WTC11 (cell line): ENCODE measurements around the gene PCNX1. TPM values are rescaled to one million over a fixed set of nuclear protein-coding genes. Genes with fewer than 3 reads are reported as not detected.

Source experiments
- ATAC-seq: fragments of 200-7000 bp; cut with Tn5 transposase; 2 replicates; pipeline ENCODE4 v1.10.0; 2021; ENCODE audit warnings: mild to moderate bottlenecking, moderate library complexity
- CTCF ChIA-PET: fragments of 300-600 bp; sonication (Branson Sonifier 250); formaldehyde crosslinking; loops from one replicate; lab custom pipeline; 2021; ENCODE audit warnings: antibody characterized with exemption; lab: Charles Lee
- POLR2A ChIA-PET: fragments of 350-600 bp; sonication (Branson Sonifier 250); formaldehyde crosslinking; loops from one replicate; lab custom pipeline; 2021; ENCODE audit warnings: antibody characterized with exemption; lab: Charles Lee
- DNase-seq: peaks from one replicate; pipeline ENCODE4 v3.0.0; 2021; ENCODE audit warnings: low spot score
- H3K27ac Mint-ChIP-seq: 2 replicates; pipeline ENCODE4 v1.8.0; 2021; ENCODE audit warnings: mixed read lengths
- H3K27me3 Mint-ChIP-seq: 2 replicates; pipeline ENCODE4 v1.8.0; 2021; ENCODE audit warnings: low read depth, mild to moderate bottlenecking, moderate library complexity, mixed read lengths
- H3K36me3 Mint-ChIP-seq: 2 replicates; pipeline ENCODE4 v1.8.0; 2021; ENCODE audit warnings: mixed read lengths
- H3K4me1 Mint-ChIP-seq: 2 replicates; pipeline ENCODE4 v1.8.0; 2022; ENCODE audit warnings: mixed read lengths
- H3K4me3 Mint-ChIP-seq: 2 replicates; pipeline ENCODE4 v1.8.0; 2021; ENCODE audit warnings: mild to moderate bottlenecking, moderate library complexity, mixed read lengths
- H3K9me3 Mint-ChIP-seq: 2 replicates; pipeline ENCODE4 v1.8.0; 2021; ENCODE audit warnings: mixed read lengths
- ATF1 ChIP-seq: sonication (generic); formaldehyde crosslinking; IDR thresholded peaks from 2 replicates; pipeline ENCODE4 v1.8.1; 2023; ENCODE audit warnings: mild to moderate bottlenecking, moderate library complexity, missing genetic modification reagents
- ELF4 ChIP-seq: sonication (generic); formaldehyde crosslinking; IDR thresholded peaks from 2 replicates; pipeline ENCODE4 v1.8.1; 2022; ENCODE audit warnings: low read depth, mild to moderate bottlenecking, moderate library complexity, missing genetic modification reagents
- IRF2 ChIP-seq: sonication (generic); formaldehyde crosslinking; IDR thresholded peaks from 2 replicates; pipeline ENCODE4 v1.8.0; 2022; ENCODE audit warnings: low read depth, missing genetic modification reagents, borderline replicate concordance
- MYBL2 ChIP-seq: sonication (generic); formaldehyde crosslinking; IDR thresholded peaks from 2 replicates; pipeline ENCODE4 v1.8.1; 2023; ENCODE audit warnings: mild to moderate bottlenecking, moderate library complexity, missing genetic modification reagents
- NFE2L1 ChIP-seq: sonication (generic); formaldehyde crosslinking; IDR thresholded peaks from 2 replicates; pipeline ENCODE4 v1.8.1; 2023; ENCODE audit warnings: missing genetic modification reagents
- NFYB ChIP-seq: sonication (generic); formaldehyde crosslinking; conservative IDR thresholded peaks from 2 replicates; pipeline ENCODE4 v1.8.0; 2022; ENCODE audit warnings: low read depth, missing genetic modification reagents
- PRRX2 ChIP-seq: fragments of 250-450 bp; sonication (Bioruptor Pico); IDR thresholded peaks from 2 replicates; pipeline ENCODE4 v1.8.0; 2021; ENCODE audit warnings: mild to moderate bottlenecking
- RORB ChIP-seq: fragments of 250-450 bp; sonication (Bioruptor Pico); IDR thresholded peaks from 2 replicates; pipeline ENCODE4 v1.9.0; 2021; ENCODE audit warnings: mild to moderate bottlenecking
- TP53 ChIP-seq: sonication (generic); formaldehyde crosslinking; IDR thresholded peaks from 2 replicates; pipeline ENCODE4 v1.8.1; 2023; ENCODE audit warnings: mild to moderate bottlenecking, missing genetic modification reagents
- ZNF138 ChIP-seq: sonication (generic); formaldehyde crosslinking; conservative IDR thresholded peaks from 2 replicates; pipeline ENCODE4 v1.8.1; 2022; ENCODE audit warnings: mild to moderate bottlenecking, moderate library complexity, missing genetic modification reagents
- ZNF396 ChIP-seq: fragments of 250-450 bp; sonication (Bioruptor Pico); IDR thresholded peaks from 2 replicates; pipeline ENCODE4 v1.8.0; 2021; ENCODE audit warnings: mild to moderate bottlenecking, moderate library complexity, borderline replicate concordance
- ZNF671 ChIP-seq: fragments of 250-450 bp; sonication (Bioruptor Pico); IDR thresholded peaks from 2 replicates; pipeline ENCODE4 v1.8.0; 2021; ENCODE audit warnings: mild to moderate bottlenecking
- total RNA-seq: library from RNA; stranded (reverse); gene quantifications from 3 replicates; pipeline ENCODE4 v1.2.3, GENCODE V29; 2021
- TF ChIP-seq, protein P1 (sequence below): fragments of 250-450 bp; sonication (Bioruptor Pico); IDR thresholded peaks from 2 replicates; pipeline ENCODE4 v1.8.0; 2021; ENCODE audit warnings: mild to moderate bottlenecking
- TF ChIP-seq, protein P2 (sequence below): sonication (generic); formaldehyde crosslinking; IDR thresholded peaks from 2 replicates; pipeline ENCODE4 v1.8.0; 2022; ENCODE audit warnings: mild to moderate bottlenecking, missing genetic modification reagents
- TF ChIP-seq, protein P3 (sequence below): fragments of 250-450 bp; sonication (Bioruptor Pico); conservative IDR thresholded peaks from 2 replicates; pipeline ENCODE4 v1.9.0; 2021; ENCODE audit warnings: mild to moderate bottlenecking
- TF ChIP-seq, protein P4 (sequence below): fragments of 250-450 bp; sonication (Bioruptor Pico); IDR thresholded peaks from 2 replicates; pipeline ENCODE4 v2.1.2; 2022; ENCODE audit warnings: mild to moderate bottlenecking, moderate library complexity

Gene PCNX1
- total RNA-seq, 1 experiment from 2014 or later: 46.4 TPM

DNA sequence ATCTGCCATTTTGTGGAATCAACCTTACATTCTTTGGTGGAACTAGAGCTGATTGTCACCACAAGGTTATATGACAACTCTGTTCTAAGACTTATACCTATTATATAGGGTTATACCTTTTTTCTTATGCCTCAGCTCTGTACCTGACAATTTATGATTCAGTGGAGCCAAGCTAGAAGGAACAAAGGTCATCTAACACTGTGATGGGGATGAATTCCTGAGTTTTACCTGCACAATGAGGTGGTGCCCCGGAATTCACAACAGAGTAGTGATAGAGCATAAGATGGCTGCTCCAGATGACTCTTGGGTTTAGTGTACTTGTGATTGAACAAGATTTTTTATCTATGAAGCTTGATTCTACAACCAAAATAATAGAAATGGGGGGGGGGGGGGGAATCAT lies 207.3 kb downstream of the PCNX1 start:
- ATAC-seq (no peak), DNase-seq (no peak)
- Mint-ChIP-seq H3K4me3 (no peak overlapping the region), H3K9me3 (0 out of 2 replicates have a peak, but pooled peaks cover under 1% of the 10 kb centered on the region), H3K4me1 (peaks cover 13% of the 10 kb centered on the region), H3K27ac (no peak overlapping the region), H3K36me3 (peaks cover 23% of the 10 kb centered on the region), H3K27me3 (no peaks in the 10 kb centered on the region)
- POLR2A ChIA-PET: no interaction called here
- CTCF ChIA-PET: no interaction called here
- no peak for TF ChIP-seq NFYB (CRISPR knock-in tag)
- no peak for TF ChIP-seq RORB (CRISPR knock-in tag)
- no peak for TF ChIP-seq ZNF671 (CRISPR knock-in tag)
- no peak for TF ChIP-seq ZNF396 (CRISPR knock-in tag)
- no peak for TF ChIP-seq PRRX2
- no peak for TF ChIP-seq ELF4 (CRISPR knock-in tag)
- no peak for TF ChIP-seq MYBL2 (CRISPR knock-in tag)
- TF ChIP-seq IRF2 (CRISPR knock-in tag): no peak
- TF ChIP-seq ZNF138 (CRISPR knock-in tag): no peak
- TF ChIP-seq, protein P1, sequence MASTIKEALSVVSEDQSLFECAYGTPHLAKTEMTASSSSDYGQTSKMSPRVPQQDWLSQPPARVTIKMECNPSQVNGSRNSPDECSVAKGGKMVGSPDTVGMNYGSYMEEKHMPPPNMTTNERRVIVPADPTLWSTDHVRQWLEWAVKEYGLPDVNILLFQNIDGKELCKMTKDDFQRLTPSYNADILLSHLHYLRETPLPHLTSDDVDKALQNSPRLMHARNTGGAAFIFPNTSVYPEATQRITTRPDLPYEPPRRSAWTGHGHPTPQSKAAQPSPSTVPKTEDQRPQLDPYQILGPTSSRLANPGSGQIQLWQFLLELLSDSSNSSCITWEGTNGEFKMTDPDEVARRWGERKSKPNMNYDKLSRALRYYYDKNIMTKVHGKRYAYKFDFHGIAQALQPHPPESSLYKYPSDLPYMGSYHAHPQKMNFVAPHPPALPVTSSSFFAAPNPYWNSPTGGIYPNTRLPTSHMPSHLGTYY (CRISPR knock-in tag): no peak
- TF ChIP-seq NFE2L1: no peak
- TF ChIP-seq, protein P2, sequence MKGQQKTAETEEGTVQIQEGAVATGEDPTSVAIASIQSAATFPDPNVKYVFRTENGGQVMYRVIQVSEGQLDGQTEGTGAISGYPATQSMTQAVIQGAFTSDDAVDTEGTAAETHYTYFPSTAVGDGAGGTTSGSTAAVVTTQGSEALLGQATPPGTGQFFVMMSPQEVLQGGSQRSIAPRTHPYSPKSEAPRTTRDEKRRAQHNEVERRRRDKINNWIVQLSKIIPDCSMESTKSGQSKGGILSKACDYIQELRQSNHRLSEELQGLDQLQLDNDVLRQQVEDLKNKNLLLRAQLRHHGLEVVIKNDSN (CRISPR knock-in tag): no peak
- TF ChIP-seq TP53 (CRISPR knock-in tag): no peak

DNA sequence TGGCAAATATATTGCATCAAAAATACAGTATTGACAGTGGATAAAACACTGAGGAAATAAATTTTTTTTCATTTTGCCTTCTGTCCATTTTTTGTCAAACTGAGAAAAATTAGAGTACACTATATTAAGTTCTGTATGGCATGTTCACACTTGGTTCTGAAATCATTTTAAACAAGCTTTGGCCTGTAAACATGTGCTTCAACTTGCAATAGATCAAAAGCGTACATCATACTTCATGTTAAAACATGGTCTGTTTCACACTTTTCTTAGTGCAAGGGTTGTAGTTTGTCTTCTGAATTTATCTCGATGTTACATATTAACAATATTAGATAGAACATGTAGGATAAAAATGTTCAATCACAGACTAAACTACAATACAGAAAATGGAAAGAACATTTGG lies 208.0 kb downstream of the PCNX1 start:
- Mint-ChIP-seq H3K9me3 (0 out of 2 replicates have a peak, but pooled peaks cover 4% of the 10 kb centered on the region), H3K4me3 (no peak overlapping the region), H3K27ac (no peak overlapping the region; the same call in 1 of the 2 replicates), H3K27me3 (no peaks in the 10 kb centered on the region)
- ChIA-PET CTCF (no interaction called here), POLR2A (no interaction called here)
- DNase-seq: no peak
- TF ChIP-seq, protein P1 (CRISPR knock-in tag): no peak
- TF ChIP-seq ATF1 (CRISPR knock-in tag): no peak
- TF ChIP-seq, protein P3, sequence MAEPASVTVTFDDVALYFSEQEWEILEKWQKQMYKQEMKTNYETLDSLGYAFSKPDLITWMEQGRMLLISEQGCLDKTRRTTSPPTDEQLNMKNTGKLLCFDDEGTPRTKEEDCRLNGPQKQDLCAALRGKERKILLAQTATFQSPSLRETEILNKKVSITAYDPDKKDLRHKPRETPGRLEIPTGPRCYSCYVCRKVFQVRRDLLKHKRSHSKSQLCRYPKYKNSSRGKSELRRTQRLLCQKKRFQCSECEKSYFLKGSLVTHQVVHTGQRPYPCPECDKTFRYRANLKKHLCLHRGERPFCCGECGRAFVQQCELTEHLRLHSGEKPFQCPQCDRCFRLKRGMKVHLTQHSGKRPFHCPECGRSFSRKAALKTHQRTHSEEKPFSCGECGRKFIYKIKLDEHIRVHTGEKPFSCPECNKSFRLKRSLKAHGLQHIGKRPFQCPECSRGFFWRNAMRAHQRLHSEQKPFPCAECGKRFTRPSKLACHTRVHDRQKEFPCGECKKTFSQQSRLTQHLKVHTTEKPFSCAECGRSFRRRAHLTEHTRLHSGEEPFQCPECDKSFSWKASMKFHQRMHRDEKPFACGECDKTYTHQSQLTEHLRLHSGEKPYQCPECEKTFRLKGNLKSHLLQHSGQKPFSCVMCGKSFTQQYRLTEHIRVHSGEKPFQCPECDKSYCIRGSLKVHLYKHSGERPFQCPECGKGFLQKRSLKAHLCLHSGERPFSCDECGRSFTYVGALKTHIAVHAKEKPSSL (CRISPR knock-in tag): no peak
- TF ChIP-seq, protein P4, sequence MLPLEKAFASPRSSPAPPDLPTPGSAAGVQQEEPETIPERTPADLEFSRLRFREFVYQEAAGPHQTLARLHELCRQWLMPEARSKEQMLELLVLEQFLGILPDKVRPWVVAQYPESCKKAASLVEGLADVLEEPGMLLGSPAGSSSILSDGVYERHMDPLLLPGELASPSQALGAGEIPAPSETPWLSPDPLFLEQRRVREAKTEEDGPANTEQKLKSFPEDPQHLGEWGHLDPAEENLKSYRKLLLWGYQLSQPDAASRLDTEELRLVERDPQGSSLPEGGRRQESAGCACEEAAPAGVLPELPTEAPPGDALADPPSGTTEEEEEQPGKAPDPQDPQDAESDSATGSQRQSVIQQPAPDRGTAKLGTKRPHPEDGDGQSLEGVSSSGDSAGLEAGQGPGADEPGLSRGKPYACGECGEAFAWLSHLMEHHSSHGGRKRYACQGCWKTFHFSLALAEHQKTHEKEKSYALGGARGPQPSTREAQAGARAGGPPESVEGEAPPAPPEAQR (CRISPR knock-in tag): no peak
- TF ChIP-seq, all 79 proteins: peak for 0
- Mint-ChIP-seq H3K36me3 (peaks cover 16% of the 10 kb centered on the region), H3K4me1 (peaks cover 13% of the 10 kb centered on the region)
- ATAC-seq: no peak
